Glutamatergic neuron (in vitro differentiated cells): ENCODE data around the gene ARHGAP4. TPM values are rescaled to one million over a fixed set of nuclear protein-coding genes. Genes with fewer than 3 reads are reported as not detected.

Experiments used
- DNase-seq: peaks from one replicate; pipeline ENCODE4 v3.0.0; 2022
- H3K27ac Mint-ChIP-seq: one replicate; pipeline ENCODE4 v1.8.0; 2020; ENCODE audit warnings: mild to moderate bottlenecking, mixed read lengths, inconsistent platforms; ENCODE audit not compliant: unreplicated experiment
- H3K27me3 Mint-ChIP-seq: one replicate; pipeline ENCODE4 v1.8.0; 2020; ENCODE audit warnings: mild to moderate bottlenecking, moderate library complexity, mixed read lengths, inconsistent platforms; ENCODE audit not compliant: unreplicated experiment
- H3K36me3 Mint-ChIP-seq: one replicate; pipeline ENCODE4 v1.8.0; 2020; ENCODE audit warnings: mild to moderate bottlenecking, mixed read lengths, inconsistent platforms; ENCODE audit not compliant: unreplicated experiment
- H3K4me1 Mint-ChIP-seq: one replicate; pipeline ENCODE4 v1.8.0; 2020; ENCODE audit warnings: mild to moderate bottlenecking, low read depth, mixed read lengths, inconsistent platforms; ENCODE audit not compliant: unreplicated experiment
- H3K4me3 Mint-ChIP-seq: one replicate; pipeline ENCODE4 v1.8.0; 2020; ENCODE audit warnings: mild to moderate bottlenecking, mixed read lengths, inconsistent platforms; ENCODE audit not compliant: unreplicated experiment
- H3K9me3 Mint-ChIP-seq: one replicate; pipeline ENCODE4 v1.8.0; 2020; ENCODE audit warnings: mild to moderate bottlenecking, moderate library complexity, mixed read lengths, inconsistent platforms; ENCODE audit not compliant: unreplicated experiment
- CTCF ChIP-seq: fragments of 200-600 bp; sonication (generic); IDR thresholded peaks from one replicate; pipeline ENCODE4 v1.5.0; 2021; ENCODE audit not compliant: partially characterized antibody, unreplicated experiment
- total RNA-seq: library from RNA; stranded (reverse); fragmentation: NEBNext Ultra II Directional; extraction: Animal tissue kit (Norgen Biotek cat#: 25700); gene quantifications from one replicate; pipeline ENCODE4 v1.2.1, GENCODE V29; 2021; ENCODE audit not compliant: unreplicated experiment

The ARHGAP4 gene
- total RNA-seq, 1 donor from 2014 or later, result 33.5 TPM

GRCh38 chrX:153906126-153906917 is 19.7 kb downstream of the ARHGAP4 start:
- H3K27me3 Mint-ChIP-seq, result peaks cover 2% of the 10 kb centered on the region
- no peaks in the 10 kb centered on the region for H3K36me3 Mint-ChIP-seq
- H3K9me3 Mint-ChIP-seq, result no peaks in the 10 kb centered on the region
- no peak for DNase-seq
- no peak overlapping the region for H3K27ac Mint-ChIP-seq
- peaks cover 10% of the 10 kb centered on the region for H3K4me1 Mint-ChIP-seq
- H3K4me3 Mint-ChIP-seq, result no peak overlapping the region
- TF ChIP-seq CTCF, result no peak

- no peaks in the 10 kb centered on the region for H3K9me3 Mint-ChIP-seq
- no peak for DNase-seq
- no peak overlapping the region for H3K27ac Mint-ChIP-seq
- no peaks in the 10 kb centered on the region for H3K36me3 Mint-ChIP-seq
- TF ChIP-seq CTCF, result no peak
- peaks cover 14% of the 10 kb centered on the region for H3K4me1 Mint-ChIP-seq
- H3K27me3 Mint-ChIP-seq, result peaks cover 4% of the 10 kb centered on the region
- no peak overlapping the region for H3K4me3 Mint-ChIP-seq
Observed at GRCh38 chrX:153905481-153906095, 20.5 kb downstream of the ARHGAP4 start.

- Mint-ChIP-seq H3K4me3 (no peak within 1 kb of the TSS), H3K36me3 (no peaks in the 10 kb centered on the region), H3K27ac (no peak within 1 kb of the TSS), H3K27me3 (peaks cover 4% of the 10 kb centered on the region), H3K9me3 (no peaks in the 10 kb centered on the region), H3K4me1 (peaks cover 15% of the 10 kb centered on the region)
- no peak for DNase-seq
- TF ChIP-seq CTCF, result no peak
Observed at GRCh38 chrX:153903991-153904957, 21.8 kb downstream of the ARHGAP4 start, which contains the start of gene AVPR2. AVPR2 (plus strand) TSS chrX:153904673; CDS start chrX:153905146, 473 bp downstream.

- peaks cover 15% of the 10 kb centered on the region for H3K4me1 Mint-ChIP-seq
- no peaks in the 10 kb centered on the region for H3K36me3 Mint-ChIP-seq
- H3K9me3 Mint-ChIP-seq, result no peaks in the 10 kb centered on the region
- TF ChIP-seq CTCF, result no peak
- peak overlapping the region; percentile 9 for H3K4me3 Mint-ChIP-seq
- H3K27me3 Mint-ChIP-seq, result peaks cover 4% of the 10 kb centered on the region
- DNase-seq, result no peak
- peak overlapping the region; percentile 46 for H3K27ac Mint-ChIP-seq
Observed at GRCh38 chrX:153903238-153903980, 22.7 kb downstream of the ARHGAP4 start.
